Esophagus muscularis mucosa (tissue), 4 donors: ENCODE data around the gene ASXL2. TPM values are rescaled to one million over a fixed set of nuclear protein-coding genes. Genes with fewer than 3 reads are reported as not detected.

ENCODE experiments used
- DNase-seq: peaks from one replicate; pipeline ENCODE4 v3.0.0-alpha.2; 2017; ENCODE audit errors: extremely low spot score
- H3K27ac ChIP-seq, 4 donors: fragments of 200-600 bp; sonication (generic); replicated peaks in 1 of 4; 1 replicate in 3 of 4; 2 replicates in 1 of 4; pipeline ENCODE4 v1.5.1; 2016 to 2019; ENCODE audit warnings: mild to moderate bottlenecking in 1 of 4
- H3K27me3 ChIP-seq, 4 donors: fragments of 200-600 bp; sonication (generic); one replicate each; pipeline versions ENCODE4 v1.5.1 to v1.6.0; 2016 to 2019
- H3K36me3 ChIP-seq, 4 donors: fragments of 200-600 bp; sonication (generic); one replicate each; pipeline ENCODE4 v1.5.1; 2016 to 2019
- H3K4me1 ChIP-seq, 4 donors: fragments of 200-600 bp; sonication (generic); one replicate each; pipeline ENCODE4 v1.5.1; 2016 to 2019
- H3K4me3 ChIP-seq, 4 donors: fragments of 200-600 bp; sonication (generic); 1 replicate in 2 of 4; 2 replicates in 2 of 4; pipeline ENCODE4 v1.5.1; 2016 to 2019; ENCODE audit warnings: mild to moderate bottlenecking in 4 of 4, moderate library complexity in 1 of 4
- H3K9me3 ChIP-seq, 4 donors: fragments of 200-600 bp; sonication (generic); 1 replicate in 3 of 4; 2 replicates in 1 of 4; pipeline ENCODE4 v1.5.1; 2016 to 2019
- CTCF ChIP-seq, 3 experiments: fragments of 200-600 bp in 2 of 3; fragments of 450-650 bp in 1 of 3; sonication (generic) in 2 of 3; IDR thresholded peaks; one replicate each; pipeline ENCODE4 v1.5.1; 2017 to 2019; ENCODE audit warnings: antibody characterized with exemption in 3 of 3, mild to moderate bottlenecking in 2 of 3, moderate library complexity in 1 of 3
- EP300 ChIP-seq: sonication (generic); formaldehyde crosslinking; IDR thresholded peaks from one replicate; pipeline ENCODE4 v1.6.1; 2017; ENCODE audit warnings: antibody characterized with exemption
- POLR2A ChIP-seq: fragments of 450-650 bp; IDR thresholded peaks from one replicate; pipeline ENCODE4 v1.6.1; 2017; ENCODE audit warnings: antibody characterized with exemption, moderate library complexity, mild to moderate bottlenecking, low read depth
- POLR2AphosphoS5 ChIP-seq, 2 donors: sonication (generic); formaldehyde crosslinking; IDR thresholded peaks; one replicate each; pipeline ENCODE4 v1.6.1; 2017; ENCODE audit warnings: antibody characterized with exemption in 2 of 2
- whole genome bisulfite sequencing: methylation state at CpG from one replicate; pipeline ENCODE4 v1.1.5; 2018; 5-methylcytosine and 5-hydroxymethylcytosine counted together
- intact Hi-C: fragments of 100-400 bp; cut with DNase I; formaldehyde crosslinking; loops from one replicate; pipeline ENCODE4 v1.15.1; 2023
- total RNA-seq, 4 donors: library from RNA; depleted of rRNA; stranded (reverse); fragments of >200 nt; gene quantifications; one replicate each; pipeline versions ENCODE4 v1.1.0 to v1.2.1, GENCODE V29; 2016

Gene ASXL2
- total RNA-seq, 4 donors from 2014 or later, result 17.4 to 25.1 (median 20.5) TPM

- WGBS, result 90% methylated on average over 5 of the region's 5 CpGs
- H3K9me3 ChIP-seq, result no peaks in the 10 kb centered on the region
- H3K27ac ChIP-seq, result no peak overlapping the region
- no peaks in the 10 kb centered on the region for H3K36me3 ChIP-seq
- no peak overlapping the region for H3K4me3 ChIP-seq
- DNase-seq, result no peak
- H3K4me1 ChIP-seq, result no peaks in the 10 kb centered on the region
- intact Hi-C loops, result no loop called here
- no peak for TF ChIP-seq EP300
- TF ChIP-seq POLR2A, result no peak
- TF ChIP-seq CTCF (IDR thresholded peaks at IDR 0.05), result no peak
- TF ChIP-seq POLR2AphosphoS5 (IDR thresholded peaks at IDR 0.05), result no peak
- H3K27me3 ChIP-seq, result no peaks in the 10 kb centered on the region
Measured at GRCh38 chr2:25891672-25892071, 13.4 kb upstream of the ASXL2 start.

GRCh38 chr2:25887624-25888242 is 9.4 kb upstream of the ASXL2 start:
- no peaks in the 10 kb centered on the region for H3K36me3 ChIP-seq
- TF ChIP-seq CTCF (IDR thresholded peaks at IDR 0.05) (no peak), POLR2A (no peak), EP300 (no peak), POLR2AphosphoS5 (IDR thresholded peaks at IDR 0.05) (no peak)
- no peak for DNase-seq
- H3K27me3 ChIP-seq, result peaks cover 0 to 22% (median 0%) of the 10 kb centered on the region in 4 donors
- H3K4me1 ChIP-seq, result no peaks in the 10 kb centered on the region
- intact Hi-C loops, result no loop called here
- 98% methylated on average over 5 of the region's 5 CpGs for WGBS
- H3K4me3 ChIP-seq, result no peak overlapping the region
- H3K27ac ChIP-seq, result no peak overlapping the region
- H3K9me3 ChIP-seq, result no peaks in the 10 kb centered on the region

- Histone ChIP-seq H3K27me3 (peaks cover 0 to 28% (median 0%) of the 10 kb centered on the region in 4 donors), H3K4me1 (no peaks in the 10 kb centered on the region), H3K27ac (no peak overlapping the region), H3K36me3 (no peaks in the 10 kb centered on the region), H3K9me3 (no peaks in the 10 kb centered on the region), H3K4me3 (no peak overlapping the region)
- TF ChIP-seq CTCF (IDR thresholded peaks at IDR 0.05) (no peak), EP300 (no peak), POLR2A (no peak), POLR2AphosphoS5 (IDR thresholded peaks at IDR 0.05) (no peak)
- WGBS, result 84% methylated on average over 2 of the region's 2 CpGs
- DNase-seq, result no peak
- intact Hi-C loops, result no loop called here
Measured at GRCh38 chr2:25885933-25886332, 7.6 kb upstream of the ASXL2 start.

- Histone ChIP-seq H3K27ac (no peak overlapping the region), H3K27me3 (peaks cover 0 to 28% (median 0%) of the 10 kb centered on the region in 4 donors), H3K4me1 (peaks cover 5 to 16% (median 10%) of the 10 kb centered on the region in 4 donors), H3K36me3 (no peaks in the 10 kb centered on the region), H3K4me3 (no peak overlapping the region), H3K9me3 (no peaks in the 10 kb centered on the region)
- WGBS, result 85% methylated on average over 4 of the region's 4 CpGs
- no peak for TF ChIP-seq EP300
- no peak for TF ChIP-seq POLR2A
- no peak for TF ChIP-seq POLR2AphosphoS5 (IDR thresholded peaks at IDR 0.05)
- TF ChIP-seq CTCF (IDR thresholded peaks at IDR 0.05), result no peak
- intact Hi-C loops, result no loop called here
- no peak for DNase-seq
Measured at GRCh38 chr2:25881764-25882163, 3.5 kb upstream of the ASXL2 start.
